T-helper 1 cell treated with Interleukin-12 subunit alpha and Interleukin-12 subunit beta and Interleukin-4 antibody, amounts not matched to agents 30 μg/mL and 1 μg/mL, for 36 hours (primary cell): Measurements from ENCODE around the gene PTGER4.

ENCODE experiments used
- H3K27ac Mint-ChIP-seq: one replicate; pipeline ENCODE4 v1.8.0; 2021; ENCODE audit warnings: mild to moderate bottlenecking, mixed read lengths
- H3K27me3 Mint-ChIP-seq: one replicate; pipeline ENCODE4 v1.8.0; 2021; ENCODE audit warnings: low read depth, mixed read lengths
- H3K36me3 Mint-ChIP-seq: one replicate; pipeline ENCODE4 v1.8.0; 2021; ENCODE audit warnings: low read depth, mixed read lengths
- H3K4me1 Mint-ChIP-seq: one replicate; pipeline ENCODE4 v1.8.0; 2021; ENCODE audit warnings: low read depth, mixed read lengths
- H3K4me3 Mint-ChIP-seq: one replicate; pipeline ENCODE4 v1.8.0; 2021; ENCODE audit warnings: mild to moderate bottlenecking, moderate library complexity, mixed read lengths
- H3K9me3 Mint-ChIP-seq: one replicate; pipeline ENCODE4 v1.8.0; 2021; ENCODE audit warnings: mixed read lengths

Gene PTGER4

DNA sequence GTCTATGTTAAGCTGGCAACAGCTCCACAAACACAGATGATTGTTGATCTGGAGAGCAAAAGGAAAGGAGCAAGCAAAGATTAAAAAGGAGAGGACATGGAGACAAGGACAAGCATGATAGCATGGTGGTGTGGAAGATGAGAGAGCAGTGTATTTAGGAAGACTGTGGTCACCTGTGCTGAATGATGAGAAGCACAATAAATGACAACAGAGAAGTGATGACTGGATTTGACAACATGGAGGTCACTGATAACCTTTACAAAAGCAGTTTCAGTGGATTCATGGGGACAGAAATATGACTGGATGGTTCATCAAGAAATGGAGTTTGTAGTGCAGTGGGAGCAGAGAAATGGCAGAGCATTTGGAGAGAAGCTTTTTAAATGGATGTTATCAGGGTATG, 55.9 kb downstream of the PTGER4 start:
- Mint-ChIP-seq H3K27me3 (no peaks in the 10 kb centered on the region), H3K4me3 (no peak overlapping the region), H3K4me1 (peaks cover 19% of the 10 kb centered on the region), H3K9me3 (peaks cover 7% of the 10 kb centered on the region), H3K36me3 (peaks cover 16% of the 10 kb centered on the region), H3K27ac (no peak overlapping the region)

DNA sequence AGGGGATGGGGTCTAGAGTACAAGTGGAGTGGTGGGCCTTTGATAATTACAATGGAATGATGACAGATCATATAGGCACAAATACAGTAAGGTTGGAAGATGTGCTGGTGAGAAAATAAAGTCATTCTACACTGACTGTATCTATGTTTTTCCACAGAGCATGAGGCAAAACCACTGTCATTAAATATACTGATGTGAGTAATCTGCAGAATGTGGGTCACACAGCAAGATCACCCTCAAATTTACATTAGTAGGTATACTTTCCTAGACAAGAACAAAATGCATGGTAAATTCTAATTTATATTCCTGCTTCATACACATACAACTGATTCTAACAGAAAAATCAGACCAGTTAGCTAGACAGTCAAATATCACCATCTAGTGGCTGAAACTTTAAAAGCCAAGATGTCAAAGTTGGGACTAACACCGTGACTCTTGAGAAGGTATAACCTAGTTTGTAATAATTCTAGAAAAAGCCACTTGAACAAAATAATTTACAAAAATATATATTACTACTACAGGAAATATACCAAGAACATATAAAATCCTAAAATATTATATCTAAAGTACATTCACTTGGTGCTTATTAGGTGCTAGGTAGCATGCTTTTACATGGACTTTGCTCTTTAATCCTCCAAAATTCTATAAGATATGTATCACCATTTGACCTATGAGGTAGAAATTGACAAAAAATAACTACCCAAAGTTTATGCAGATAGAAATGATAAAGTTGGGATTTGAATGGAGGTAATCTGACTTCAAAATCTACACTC, 56.6 kb downstream of the PTGER4 start:
- Mint-ChIP-seq H3K4me3 (no peak overlapping the region), H3K27ac (no peak overlapping the region), H3K27me3 (no peaks in the 10 kb centered on the region), H3K36me3 (peaks cover 19% of the 10 kb centered on the region), H3K4me1 (peaks cover 19% of the 10 kb centered on the region), H3K9me3 (peaks cover 12% of the 10 kb centered on the region)

DNA sequence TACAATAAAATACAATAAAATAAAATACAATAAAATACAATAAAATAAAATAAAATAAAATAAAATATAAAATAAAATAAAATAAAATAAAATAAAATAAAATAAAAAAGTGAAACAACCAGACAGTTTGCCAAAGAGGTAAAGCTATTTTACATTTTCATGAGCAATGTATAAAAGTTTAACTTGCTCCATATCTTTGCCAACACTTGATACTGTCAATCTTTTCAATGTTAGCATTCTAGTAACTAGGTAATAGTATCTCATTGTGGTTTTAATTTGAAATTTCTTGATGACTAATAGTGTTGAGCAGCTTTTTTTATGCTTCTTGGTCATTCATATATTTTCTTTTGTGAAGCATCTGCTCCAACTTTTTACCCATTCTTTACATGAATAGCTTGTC, 58.8 kb downstream of the PTGER4 start:
- H3K36me3 Mint-ChIP-seq, result peaks cover 28% of the 10 kb centered on the region
- H3K27me3 Mint-ChIP-seq, result no peaks in the 10 kb centered on the region
- peaks cover 12% of the 10 kb centered on the region for H3K9me3 Mint-ChIP-seq
- H3K27ac Mint-ChIP-seq, result no peak overlapping the region
- no peak overlapping the region for H3K4me3 Mint-ChIP-seq
- peaks cover 18% of the 10 kb centered on the region for H3K4me1 Mint-ChIP-seq
